Upper lobe of right lung (tissue), 1 donor: Measurements from ENCODE around the gene CNTNAP5. TPM values are rescaled to one million over a fixed set of nuclear protein-coding genes. Genes with fewer than 3 reads are reported as not detected.

Experiments
- ATAC-seq: fragments of 200-7000 bp; cut with Tn5 transposase; one replicate; pipeline ENCODE4 v1.9.1; 2020; ENCODE audit warnings: mild to moderate bottlenecking, moderate library complexity
- DNase-seq: peaks from one replicate; pipeline ENCODE4 v3.0.0-alpha.2; 2020
- H3K27ac ChIP-seq: fragments of 200-600 bp; one replicate; pipeline ENCODE4 v1.8.0; 2022
- H3K27me3 ChIP-seq: fragments of 200-600 bp; one replicate; pipeline ENCODE4 v1.8.0; 2022; ENCODE audit warnings: mild to moderate bottlenecking
- H3K36me3 ChIP-seq: fragments of 200-600 bp; one replicate; pipeline ENCODE4 v1.8.0; 2022
- H3K4me1 ChIP-seq: fragments of 200-600 bp; one replicate; pipeline ENCODE4 v1.8.0; 2022
- H3K4me3 ChIP-seq: fragments of 200-600 bp; one replicate; pipeline ENCODE4 v1.8.0; 2022; ENCODE audit warnings: mild to moderate bottlenecking
- H3K9me3 ChIP-seq: fragments of 200-600 bp; one replicate; pipeline ENCODE4 v1.8.0; 2022
- intact Hi-C: fragments of 100-400 bp; cut with DNase I; formaldehyde crosslinking; loops from one replicate; pipeline ENCODE4 v1.11.0; 2022
- total RNA-seq: library from RNA; stranded (reverse); fragmentation: NEBNext Ultra II Directional; extraction: Animal tissue kit (Norgen Biotek cat#: 25700); gene quantifications from one replicate; pipeline ENCODE4 v1.2.1, GENCODE V29; 2021
- TF ChIP-seq, protein P1 (sequence below): fragments of 200-600 bp; IDR thresholded peaks from one replicate; pipeline ENCODE4 v1.8.0; 2022; ENCODE audit warnings: antibody characterized with exemption
- donor health status: DM: no; HTN: yes; CAD: no; lungs with severe emphysema.

Gene CNTNAP5
- total RNA-seq, 1 donor from 2014 or later, result not detected

DNA sequence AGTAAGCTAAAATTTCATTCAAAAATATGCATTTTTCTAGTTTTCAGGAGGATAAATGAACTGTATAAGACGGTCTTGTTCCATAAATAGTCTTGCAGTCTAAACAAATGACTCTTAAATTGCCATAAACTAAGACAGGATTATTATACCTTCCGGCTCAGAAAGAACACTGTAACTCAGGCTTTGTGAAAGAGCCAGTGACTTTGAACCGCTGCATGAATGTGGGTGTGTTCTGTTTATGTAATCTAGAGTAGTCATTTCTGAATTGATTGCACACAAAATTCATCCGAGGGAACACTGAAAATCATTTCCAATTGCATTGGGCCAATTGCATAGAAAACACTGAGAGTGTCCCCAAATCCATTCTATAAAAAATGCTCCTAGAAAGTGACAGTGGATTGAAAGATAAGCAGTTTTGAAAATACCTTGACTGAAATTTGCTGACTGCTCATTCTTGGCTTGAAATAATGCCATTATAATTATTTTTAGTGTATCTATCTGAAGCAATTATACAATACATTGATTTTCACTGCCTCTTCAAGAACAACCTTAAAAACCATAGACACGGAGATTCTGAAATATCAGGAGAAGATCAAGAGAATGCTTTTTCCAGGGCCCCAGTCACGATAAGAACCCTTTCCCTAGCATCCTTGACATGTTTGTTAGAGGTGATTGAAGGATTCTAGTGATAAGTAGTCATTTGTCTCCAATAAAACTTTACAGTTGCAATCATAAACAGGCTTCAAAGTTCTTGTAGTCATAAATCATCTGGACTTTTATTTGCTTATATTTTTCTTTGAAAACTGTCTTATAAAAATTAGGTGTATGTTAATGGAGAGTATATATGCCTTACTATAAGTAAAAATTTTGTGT lies 55.4 kb downstream of the CNTNAP5 start:
- TF ChIP-seq, protein P1, sequence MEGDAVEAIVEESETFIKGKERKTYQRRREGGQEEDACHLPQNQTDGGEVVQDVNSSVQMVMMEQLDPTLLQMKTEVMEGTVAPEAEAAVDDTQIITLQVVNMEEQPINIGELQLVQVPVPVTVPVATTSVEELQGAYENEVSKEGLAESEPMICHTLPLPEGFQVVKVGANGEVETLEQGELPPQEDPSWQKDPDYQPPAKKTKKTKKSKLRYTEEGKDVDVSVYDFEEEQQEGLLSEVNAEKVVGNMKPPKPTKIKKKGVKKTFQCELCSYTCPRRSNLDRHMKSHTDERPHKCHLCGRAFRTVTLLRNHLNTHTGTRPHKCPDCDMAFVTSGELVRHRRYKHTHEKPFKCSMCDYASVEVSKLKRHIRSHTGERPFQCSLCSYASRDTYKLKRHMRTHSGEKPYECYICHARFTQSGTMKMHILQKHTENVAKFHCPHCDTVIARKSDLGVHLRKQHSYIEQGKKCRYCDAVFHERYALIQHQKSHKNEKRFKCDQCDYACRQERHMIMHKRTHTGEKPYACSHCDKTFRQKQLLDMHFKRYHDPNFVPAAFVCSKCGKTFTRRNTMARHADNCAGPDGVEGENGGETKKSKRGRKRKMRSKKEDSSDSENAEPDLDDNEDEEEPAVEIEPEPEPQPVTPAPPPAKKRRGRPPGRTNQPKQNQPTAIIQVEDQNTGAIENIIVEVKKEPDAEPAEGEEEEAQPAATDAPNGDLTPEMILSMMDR, result no peak
- no peak for ATAC-seq
- Histone ChIP-seq H3K27ac (no peak overlapping the region), H3K4me1 (no peaks in the 10 kb centered on the region), H3K9me3 (no peaks in the 10 kb centered on the region), H3K4me3 (no peak overlapping the region), H3K27me3 (no peaks in the 10 kb centered on the region), H3K36me3 (no peaks in the 10 kb centered on the region)
- intact Hi-C loops, result no loop called here
- no peak for DNase-seq

DNA sequence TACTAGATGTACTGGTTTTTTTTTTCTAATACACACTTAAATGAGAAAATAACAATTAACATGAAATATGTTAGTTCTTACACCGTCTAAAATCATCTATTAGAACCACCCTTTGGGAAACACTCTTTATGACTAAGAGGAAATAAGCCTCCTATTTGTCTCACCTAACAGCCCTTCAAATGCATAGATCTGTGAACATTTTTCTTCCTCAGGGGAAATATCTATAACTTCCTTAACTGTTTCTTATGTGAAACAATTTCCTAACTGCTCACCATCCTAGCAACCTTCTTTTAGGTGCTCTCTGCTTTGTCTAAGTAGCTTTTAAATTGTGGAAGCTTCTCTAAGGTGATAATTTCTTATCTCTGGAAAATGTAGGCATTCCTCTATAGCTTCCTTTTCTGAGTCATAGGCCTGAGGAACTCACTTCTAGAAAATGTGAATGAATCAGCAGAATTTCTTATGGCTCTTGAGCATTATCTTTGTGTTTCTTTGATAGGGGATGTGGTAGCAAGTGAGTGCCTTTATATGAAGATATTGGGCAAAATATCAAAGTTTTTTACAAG lies 56.1 kb downstream of the CNTNAP5 start:
- intact Hi-C loops, result no loop called here
- no peaks in the 10 kb centered on the region for H3K36me3 ChIP-seq
- no peak overlapping the region for H3K27ac ChIP-seq
- TF ChIP-seq, protein P1, result no peak
- H3K9me3 ChIP-seq, result no peaks in the 10 kb centered on the region
- H3K27me3 ChIP-seq, result no peaks in the 10 kb centered on the region
- H3K4me1 ChIP-seq, result no peaks in the 10 kb centered on the region
- ATAC-seq (no peak), DNase-seq (no peak)
- no peak overlapping the region for H3K4me3 ChIP-seq

DNA sequence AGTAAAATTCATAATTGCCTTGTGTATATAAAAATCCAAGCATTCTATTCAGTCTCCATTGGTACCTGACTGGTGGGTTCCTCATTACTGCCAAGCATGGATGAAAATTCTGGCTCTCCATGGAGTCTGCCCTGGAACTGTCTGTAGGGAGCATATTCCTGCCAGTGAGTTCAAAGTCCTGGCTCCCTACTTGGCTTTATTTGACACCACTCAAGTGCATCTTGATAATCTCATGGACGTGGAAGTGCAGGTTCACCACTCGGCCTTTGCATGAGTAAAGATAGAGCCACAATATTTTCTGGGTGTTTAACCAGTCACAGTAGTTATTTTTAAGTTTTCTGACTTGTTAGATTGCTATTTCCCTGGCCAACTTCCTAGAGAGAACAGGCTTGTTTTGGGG lies 63.5 kb downstream of the CNTNAP5 start:
- no peaks in the 10 kb centered on the region for H3K36me3 ChIP-seq
- intact Hi-C loops, result no loop called here
- no peak for DNase-seq
- no peaks in the 10 kb centered on the region for H3K9me3 ChIP-seq
- H3K27ac ChIP-seq, result no peak overlapping the region
- no peak overlapping the region for H3K4me3 ChIP-seq
- no peak for ATAC-seq
- no peaks in the 10 kb centered on the region for H3K27me3 ChIP-seq
- no peaks in the 10 kb centered on the region for H3K4me1 ChIP-seq
- TF ChIP-seq, protein P1, result no peak

DNA sequence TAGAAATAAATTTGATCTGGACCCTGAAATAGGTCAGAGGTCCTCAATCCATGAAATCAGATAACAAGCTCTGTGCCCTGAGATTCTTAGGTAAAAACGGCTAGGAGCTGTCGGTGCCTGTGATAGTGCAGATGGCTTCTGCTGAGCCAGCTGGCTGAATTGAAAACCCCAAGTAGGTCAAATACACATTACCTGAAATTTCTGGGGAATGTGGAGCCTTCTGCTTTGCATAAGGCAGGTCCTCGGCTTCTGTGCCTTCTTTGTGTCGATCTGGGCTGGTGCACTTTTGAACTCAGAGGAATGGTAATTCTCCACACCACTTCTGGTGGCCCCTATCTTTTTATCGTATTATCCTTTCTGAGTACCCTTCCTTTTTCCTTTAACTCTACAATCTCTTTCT lies 66.6 kb downstream of the CNTNAP5 start:
- no peaks in the 10 kb centered on the region for H3K36me3 ChIP-seq
- H3K27ac ChIP-seq, result no peak overlapping the region
- no peak overlapping the region for H3K4me3 ChIP-seq
- ATAC-seq (no peak), DNase-seq (no peak)
- H3K9me3 ChIP-seq, result no peaks in the 10 kb centered on the region
- no peaks in the 10 kb centered on the region for H3K4me1 ChIP-seq
- H3K27me3 ChIP-seq, result no peaks in the 10 kb centered on the region
- intact Hi-C loops, result no loop called here
- TF ChIP-seq, protein P1, result no peak

DNA sequence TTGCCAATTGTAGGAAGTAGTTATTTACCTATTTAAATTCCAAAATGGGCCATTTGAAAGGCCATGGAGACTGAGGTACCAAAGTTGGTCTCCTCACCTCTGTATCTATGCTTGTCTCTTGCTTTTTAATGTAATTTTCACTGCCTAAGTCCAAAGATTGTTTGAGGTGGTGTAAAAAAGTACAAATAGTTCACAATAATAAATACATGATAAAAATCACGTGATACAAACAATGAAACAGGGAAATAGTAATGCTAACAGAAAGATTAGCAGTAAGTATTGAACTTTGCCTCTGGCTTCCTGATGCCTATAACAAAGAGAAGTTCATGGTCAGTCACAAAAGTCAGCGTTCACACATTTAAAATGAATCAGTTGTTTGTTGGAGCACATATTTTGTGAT lies 67.6 kb downstream of the CNTNAP5 start:
- H3K27ac ChIP-seq, result no peak overlapping the region
- DNase-seq (no peak), ATAC-seq (no peak)
- no peaks in the 10 kb centered on the region for H3K9me3 ChIP-seq
- H3K36me3 ChIP-seq, result no peaks in the 10 kb centered on the region
- intact Hi-C loops, result no loop called here
- TF ChIP-seq, protein P1, result no peak
- no peaks in the 10 kb centered on the region for H3K27me3 ChIP-seq
- H3K4me3 ChIP-seq, result no peak overlapping the region
- H3K4me1 ChIP-seq, result no peaks in the 10 kb centered on the region
